A673 (cell line): ENCODE results near the gene SNX32. TPM values are rescaled to one million over a fixed set of nuclear protein-coding genes. Genes with fewer than 3 reads are reported as not detected.
A peak's percentile ranks its signal among the peaks of the same experiment; 100 is the strongest.

Source experiments
- Bru-seq: library from RNA; stranded (reverse); fragments of 400-500 nt; gene quantifications from one replicate; lab custom pipeline; 2021; lab: Mats Ljungman, UMichigan
- BruChase-seq, 2 experiments: library from RNA; stranded (reverse); fragments of 400-500 nt; gene quantifications; one replicate each; lab custom pipeline; 2021; lab: Mats Ljungman, UMichigan
- BruUV-seq: library from RNA; stranded (reverse); fragments of 400-500 nt; replicated peaks from 2 replicates; lab custom pipeline; 2021; lab: Mats Ljungman, UMichigan
- CTCF ChIA-PET: fragments of 300-600 bp; sonication (Branson Sonifier 250); formaldehyde crosslinking; loops from one replicate; lab custom pipeline; 2022; ENCODE audit warnings: antibody characterized with exemption; lab: Charles Lee
- POLR2A ChIA-PET: fragments of 300-600 bp; sonication (Branson Sonifier 250); formaldehyde crosslinking; loops from one replicate; lab custom pipeline; 2022; ENCODE audit warnings: antibody characterized with exemption; ENCODE audit not compliant: low non-redundant PET; lab: Charles Lee
- DNase-seq: peaks from one replicate; pipeline ENCODE4 v3.0.0-alpha.2; 2015; ENCODE audit warnings: low spot score
- H3K27ac ChIP-seq: fragments of 200-600 bp; sonication (generic); 2 replicates; pipeline ENCODE4 v1.5.1; 2016; ENCODE audit warnings: mixed run types, low read depth, mild to moderate bottlenecking, mixed read lengths, antibody characterized with exemption, low read length; ENCODE audit not compliant: poor library complexity, severe bottlenecking
- H3K27me3 ChIP-seq: fragments of 200-600 bp; sonication (generic); replicated peaks from 2 replicates; pipeline ENCODE4 v1.6.1; 2017; ENCODE audit warnings: mixed run types, low read depth, mild to moderate bottlenecking, mixed read lengths, antibody characterized with exemption, low read length; ENCODE audit not compliant: insufficient read depth, poor library complexity
- H3K36me3 ChIP-seq: fragments of 200-600 bp; sonication (generic); 2 replicates; pipeline ENCODE4 v1.6.1; 2016; ENCODE audit warnings: mixed run types, mild to moderate bottlenecking, mixed read lengths, antibody characterized with exemption, low read length; ENCODE audit not compliant: insufficient read depth, poor library complexity, severe bottlenecking
- H3K4me1 ChIP-seq: fragments of 200-600 bp; sonication (generic); 2 replicates; pipeline ENCODE4 v1.6.1; 2017; ENCODE audit warnings: mixed run types, mild to moderate bottlenecking, mixed read lengths, antibody characterized with exemption, low read length; ENCODE audit not compliant: insufficient read depth, poor library complexity, severe bottlenecking
- H3K4me3 ChIP-seq: fragments of 200-600 bp; sonication (generic); 2 replicates; pipeline ENCODE4 v1.5.1; 2016; ENCODE audit warnings: low read depth, mixed run types, mild to moderate bottlenecking, mixed read lengths, low read length; ENCODE audit not compliant: poor library complexity, severe bottlenecking
- H3K9me3 ChIP-seq: fragments of 200-600 bp; sonication (generic); 2 replicates; pipeline ENCODE4 v1.6.1; 2016; ENCODE audit warnings: mixed run types, low read depth, mild to moderate bottlenecking, mixed read lengths, antibody characterized with exemption, low read length; ENCODE audit not compliant: poor library complexity, severe bottlenecking
- EZH2 ChIP-seq: fragments of 200-600 bp; sonication (generic); IDR thresholded peaks from 2 replicates; pipeline ENCODE4 v1.6.1; 2017; ENCODE audit warnings: borderline replicate concordance, low read depth, mild to moderate bottlenecking, mixed read lengths, antibody characterized with exemption, low read length; ENCODE audit not compliant: poor library complexity, severe bottlenecking
- intact Hi-C: fragments of 100-400 bp; cut with micrococcal nuclease; formaldehyde crosslinking; loops from one replicate; pipeline ENCODE4 v1.10.0; 2022; ENCODE audit not compliant: unreplicated experiment
- long read RNA-seq: library from polyadenylated mRNA; stranded (forward); transcript quantifications from one replicate; pipeline ENCODE4 v2.0.0, GENCODE V29; 2022
- total RNA-seq: library from RNA; stranded (reverse); gene quantifications from 2 replicates; pipeline ENCODE4 v1.2.3, GENCODE V29; 2021
- TF ChIP-seq, protein P1 (sequence below): fragments of 300-800, 200-600 bp; sonication (generic); conservative IDR thresholded peaks from 2 replicates; pipeline ENCODE4 v1.5.1; 2017; ENCODE audit warnings: low read depth, mild to moderate bottlenecking, antibody characterized with exemption, low read length, moderate library complexity, mixed read lengths

SNX32 gene
- total RNA-seq (2.0 and 2.1 TPM in 2 replicates), Bru-seq, nascent RNA (percentile 49 among the genes with signal in this experiment), BruChase-seq, experiment 1, labeled RNA remaining after a 2-hour chase (percentile 52 among the genes with signal in this experiment), BruChase-seq, experiment 2, labeled RNA remaining after a 6-hour chase (percentile 65 among the genes with signal in this experiment)
- long read RNA-seq, partial matches to known transcripts = 0 of 3 reads
- long read RNA-seq, other reads (novel, unspliced or antisense) = 3 of 3 reads

DNA sequence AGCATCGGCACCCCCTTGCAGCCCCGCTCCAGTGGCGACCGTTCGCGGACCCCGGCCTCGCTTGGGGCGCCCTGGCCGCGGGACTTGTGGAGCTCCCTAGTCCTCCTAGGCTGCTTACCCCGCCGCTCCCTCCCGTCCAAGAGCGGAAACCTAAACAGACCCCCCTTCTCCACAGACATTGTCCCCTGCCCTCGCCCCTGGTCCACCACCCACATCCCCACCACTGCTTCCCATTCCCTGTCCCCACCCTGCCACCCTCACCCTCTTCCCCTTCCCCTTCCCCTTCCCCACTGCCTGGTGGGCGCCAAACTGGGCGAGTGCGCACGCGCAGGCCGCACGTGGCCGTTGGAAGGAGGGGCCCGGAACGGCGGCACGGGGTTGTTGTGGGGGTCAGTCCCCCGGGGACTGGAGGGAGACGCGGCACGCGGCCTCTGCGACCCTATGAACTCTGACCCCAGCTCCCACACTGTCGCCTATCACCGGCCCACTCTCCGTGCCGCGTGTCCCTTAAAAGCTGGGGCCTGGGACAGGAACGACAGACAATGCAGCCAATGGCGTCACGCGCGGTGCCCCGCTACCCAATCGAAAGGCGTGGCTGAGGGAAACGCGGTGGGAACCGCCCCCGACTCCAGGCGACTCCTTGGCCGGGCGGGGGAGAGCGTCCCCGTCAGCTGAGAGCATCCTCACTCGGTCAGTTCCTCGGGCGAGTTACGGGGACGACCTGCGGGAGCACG is at the start of gene SNX32:
Gene SNX32 (plus strand): TSS at position 667 of the 734 bp plus-strand sequence. CDS start 103 bp downstream, outside the sequence.
- Histone ChIP-seq H3K27me3 (no peaks in the 10 kb centered on the region), H3K4me1 (no peaks in the 10 kb centered on the region), H3K4me3 (peak within 1 kb of the TSS; percentile 54), H3K36me3 (no peaks in the 10 kb centered on the region), H3K27ac (peak within 1 kb of the TSS; percentile 80), H3K9me3 (no peaks in the 10 kb centered on the region)
- BruUV-seq = no TSS peak
- DNase-seq = peak; percentile 98
- TF ChIP-seq EZH2 = no peak
- TF ChIP-seq, protein P1, sequence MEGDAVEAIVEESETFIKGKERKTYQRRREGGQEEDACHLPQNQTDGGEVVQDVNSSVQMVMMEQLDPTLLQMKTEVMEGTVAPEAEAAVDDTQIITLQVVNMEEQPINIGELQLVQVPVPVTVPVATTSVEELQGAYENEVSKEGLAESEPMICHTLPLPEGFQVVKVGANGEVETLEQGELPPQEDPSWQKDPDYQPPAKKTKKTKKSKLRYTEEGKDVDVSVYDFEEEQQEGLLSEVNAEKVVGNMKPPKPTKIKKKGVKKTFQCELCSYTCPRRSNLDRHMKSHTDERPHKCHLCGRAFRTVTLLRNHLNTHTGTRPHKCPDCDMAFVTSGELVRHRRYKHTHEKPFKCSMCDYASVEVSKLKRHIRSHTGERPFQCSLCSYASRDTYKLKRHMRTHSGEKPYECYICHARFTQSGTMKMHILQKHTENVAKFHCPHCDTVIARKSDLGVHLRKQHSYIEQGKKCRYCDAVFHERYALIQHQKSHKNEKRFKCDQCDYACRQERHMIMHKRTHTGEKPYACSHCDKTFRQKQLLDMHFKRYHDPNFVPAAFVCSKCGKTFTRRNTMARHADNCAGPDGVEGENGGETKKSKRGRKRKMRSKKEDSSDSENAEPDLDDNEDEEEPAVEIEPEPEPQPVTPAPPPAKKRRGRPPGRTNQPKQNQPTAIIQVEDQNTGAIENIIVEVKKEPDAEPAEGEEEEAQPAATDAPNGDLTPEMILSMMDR = no peak
- POLR2A ChIA-PET = interaction anchor here (0.7 kb wide), 1 partner anchor 38 kb away, joined by 3 read pairs; no protein-coding TSS in a partner anchor
- CTCF ChIA-PET = interaction anchor here (0.5 to 0.8 kb wide), 2 partner anchors 26 to 504 kb away, joined by 3 read pairs; no protein-coding TSS in a partner anchor
- intact Hi-C loops = no loop called here

DNA sequence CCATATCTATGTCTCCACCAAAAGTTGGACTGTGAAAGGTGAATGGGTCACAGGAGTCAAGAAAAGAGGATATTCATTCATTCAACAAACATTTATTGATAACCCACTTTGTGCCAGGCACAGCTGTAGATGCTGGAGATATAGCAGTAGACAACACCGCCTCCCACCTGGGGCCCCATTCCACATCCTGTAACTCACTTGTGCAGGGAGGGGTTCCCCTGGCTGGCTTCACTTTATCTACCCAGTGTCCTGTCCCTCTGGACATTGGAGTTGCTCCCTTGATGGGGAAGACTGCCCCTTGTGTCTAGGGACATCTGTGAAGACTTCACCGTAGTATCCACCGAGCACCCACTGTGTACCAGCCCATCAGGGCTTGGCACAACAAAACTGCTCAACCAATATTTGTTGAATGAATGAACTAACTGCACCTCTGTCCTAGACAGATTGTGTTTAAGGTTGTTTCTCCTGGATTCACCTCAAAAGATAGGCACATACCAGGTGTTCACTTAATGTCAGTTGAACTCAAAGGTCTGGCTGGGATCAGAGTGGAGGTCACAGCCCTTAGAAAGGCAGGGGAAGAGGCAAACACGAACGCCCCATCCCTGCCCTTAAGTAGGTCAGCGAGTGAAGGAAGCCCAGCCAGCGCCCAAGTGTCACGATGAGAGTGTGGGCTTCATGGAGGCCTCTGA is 48.3 kb upstream of the SNX32 start:
- intact Hi-C loops = no loop called here
- TF ChIP-seq, protein P1 = no peak
- no peak for TF ChIP-seq EZH2
- peaks cover 8% of the 10 kb centered on the region for H3K4me1 ChIP-seq
- H3K27ac ChIP-seq = no peak overlapping the region
- DNase-seq = no peak
- H3K27me3 ChIP-seq = peaks cover 54% of the 10 kb centered on the region
- no TSS peak for BruUV-seq
- no peaks in the 10 kb centered on the region for H3K36me3 ChIP-seq
- ChIA-PET POLR2A (no interaction called here), CTCF (no interaction called here)
- H3K4me3 ChIP-seq = no peak overlapping the region
- H3K9me3 ChIP-seq = no peaks in the 10 kb centered on the region

DNA sequence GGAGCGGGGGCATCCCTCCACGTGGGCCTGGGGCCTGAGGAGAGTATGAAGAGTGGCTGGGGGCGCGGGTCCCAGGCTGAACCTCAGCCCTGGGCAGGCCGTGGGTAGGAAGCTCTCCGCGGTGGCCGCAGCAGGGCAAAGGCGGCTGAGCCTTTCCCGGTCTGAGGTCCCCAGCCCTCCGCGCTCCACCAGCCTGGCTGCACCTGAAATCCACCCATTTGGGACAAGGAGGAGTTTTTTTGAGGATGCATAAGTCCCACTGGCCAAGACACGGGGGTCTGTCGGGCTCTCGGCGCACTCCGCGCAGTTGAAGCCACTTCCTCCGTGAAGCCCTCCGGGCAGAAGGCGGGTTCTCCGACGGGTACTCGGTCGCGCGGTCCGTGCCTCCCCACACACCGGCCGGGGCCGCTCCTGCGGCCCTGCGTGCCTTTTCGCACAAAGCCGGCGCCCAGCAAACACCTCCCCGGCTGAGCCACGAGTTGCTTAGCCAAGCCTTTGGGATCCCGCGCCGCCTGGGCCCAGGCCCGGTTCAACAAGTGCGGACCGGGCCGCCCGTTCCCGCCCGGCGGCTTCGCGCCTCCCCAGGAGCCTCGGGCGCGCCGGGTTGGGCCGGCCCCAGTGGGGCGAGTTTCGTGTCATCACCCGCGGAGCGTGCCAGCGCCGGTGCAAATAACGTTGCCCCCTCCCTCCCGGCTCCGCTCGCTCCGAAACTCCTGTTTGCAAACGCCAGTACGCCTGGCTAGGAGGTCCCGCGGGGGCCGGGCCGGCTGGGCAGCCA is 47.6 kb upstream of the SNX32 start:
- peaks cover 8% of the 10 kb centered on the region for H3K4me1 ChIP-seq
- BruUV-seq = no TSS peak
- H3K36me3 ChIP-seq = no peaks in the 10 kb centered on the region
- intact Hi-C loops = no loop called here
- peak; percentile 87 for TF ChIP-seq EZH2
- TF ChIP-seq, protein P1 = no peak
- CTCF ChIA-PET = no interaction called here
- H3K27ac ChIP-seq = no peak overlapping the region
- no peak for DNase-seq
- H3K27me3 ChIP-seq = peaks cover 57% of the 10 kb centered on the region
- POLR2A ChIA-PET = no interaction called here
- no peak overlapping the region for H3K4me3 ChIP-seq
- H3K9me3 ChIP-seq = no peaks in the 10 kb centered on the region
